Endothelial cell of umbilical vein (primary cell): ENCODE measurements around the gene SEC22A. TPM values are rescaled to one million over a fixed set of nuclear protein-coding genes. Genes with fewer than 3 reads are reported as not detected.

Experiments used
- BruUV-seq: library from RNA; stranded (reverse); fragments of 400-500 nt; replicated peaks from 2 replicates; lab custom pipeline; 2021; lab: Mats Ljungman, UMichigan
- CTCF ChIA-PET: fragments of 300-600, 350-600 bp; sonication (Branson Sonifier 250); formaldehyde crosslinking; loops from one replicate; lab custom pipeline; 2021; ENCODE audit warnings: antibody characterized with exemption, inconsistent platforms; lab: Charles Lee
- POLR2A ChIA-PET: fragments of 300-600, 350-600 bp; sonication (Branson Sonifier 250); formaldehyde crosslinking; loops from one replicate; lab custom pipeline; 2021; ENCODE audit warnings: antibody characterized with exemption, inconsistent platforms; lab: Charles Lee
- DNase-seq: peaks from one replicate; pipeline ENCODE4 v3.0.0-alpha.2; 2011; ENCODE audit warnings: low read depth, low spot score
- FAIRE-seq: peaks from 2 replicates; lab custom pipeline; 2011; peaks lifted over from hg19 to GRCh38; lab: Jason Lieb, UNC
- H2AFZ ChIP-seq: 2 replicates; pipeline ENCODE4 v1.6.0; 2012; ENCODE audit warnings: low read depth, low read length, control low read depth, inconsistent platforms
- H3K27ac ChIP-seq: 2 replicates; pipeline ENCODE4 v1.5.1; 2011; ENCODE audit warnings: low read depth, mild to moderate bottlenecking, control low read depth, low read length, moderate library complexity; ENCODE audit not compliant: insufficient read depth
- H3K27me3 ChIP-seq, 2 experiments: 2 replicates each; pipeline versions ENCODE4 v1.6.0 to v1.6.1; 2011; ENCODE audit warnings: low read length in 2 of 2, mixed read lengths in 1 of 2; ENCODE audit not compliant: control insufficient read depth in 2 of 2, insufficient read depth in 2 of 2
- H3K36me3 ChIP-seq, 2 experiments: 2 replicates in 1 of 2; 3 replicates in 1 of 2; pipeline ENCODE4 v1.5.1; 2011; ENCODE audit warnings: low read length in 2 of 2, mild to moderate bottlenecking in 1 of 2, moderate library complexity in 1 of 2; ENCODE audit not compliant: control insufficient read depth in 2 of 2, insufficient read depth in 2 of 2; ENCODE audit errors: extremely low read depth in 1 of 2
- H3K4me1 ChIP-seq: 3 replicates; pipeline ENCODE4 v1.5.1; 2011; ENCODE audit warnings: mild to moderate bottlenecking, low read length; ENCODE audit not compliant: control insufficient read depth, insufficient read depth; ENCODE audit errors: extremely low read depth
- H3K4me2 ChIP-seq: 2 replicates; pipeline ENCODE4 v1.6.1; 2011; ENCODE audit warnings: low read length, control low read depth, mixed read lengths; ENCODE audit not compliant: insufficient read depth
- H3K4me3 ChIP-seq, 3 experiments: fragments of 200-600 bp in 1 of 3; sonication (generic), shearing (Covaris generic) in 1 of 3; replicated peaks in 1 of 3; 2 replicates each; pipeline ENCODE4 v1.5.1; 2011 to 2016; ENCODE audit warnings: control low read depth in 3 of 3, low read length in 3 of 3, mild to moderate bottlenecking in 2 of 3, inconsistent platforms in 1 of 3, low read depth in 1 of 3, moderate library complexity in 1 of 3; ENCODE audit not compliant: insufficient read depth in 1 of 3
- H3K79me2 ChIP-seq: 2 replicates; pipeline ENCODE4 v1.6.0; 2012; ENCODE audit warnings: low read length, inconsistent platforms; ENCODE audit not compliant: control insufficient read depth, insufficient read depth
- H3K9ac ChIP-seq: replicated peaks from 2 replicates; pipeline ENCODE3; 2011; ENCODE audit warnings: low read length, control low read depth; ENCODE audit not compliant: insufficient read depth; ENCODE audit errors: extremely low read depth
- H3K9me1 ChIP-seq: replicated peaks from 3 replicates; pipeline ENCODE4 v1.6.0; 2011; ENCODE audit warnings: mild to moderate bottlenecking, low read length; ENCODE audit not compliant: control insufficient read depth, insufficient read depth; ENCODE audit errors: extremely low read depth
- H3K9me3 ChIP-seq: replicated peaks from 2 replicates; pipeline ENCODE4 v1.5.1; 2012; ENCODE audit warnings: low read length, inconsistent platforms; ENCODE audit not compliant: control insufficient read depth, insufficient read depth
- H4K20me1 ChIP-seq: replicated peaks from 2 replicates; pipeline ENCODE3; 2011; ENCODE audit warnings: mild to moderate bottlenecking, low read length; ENCODE audit not compliant: control insufficient read depth, insufficient read depth; ENCODE audit errors: extremely low read depth
- EZH2 ChIP-seq: IDR thresholded peaks from 2 replicates; pipeline ENCODE4 v1.6.1; 2012; ENCODE audit warnings: borderline replicate concordance, low read depth, mild to moderate bottlenecking, moderate library complexity, low read length, inconsistent platforms; ENCODE audit not compliant: severe bottlenecking
- FOS ChIP-seq: IDR thresholded peaks from 2 replicates; pipeline ENCODE4 v1.6.1; 2011; ENCODE audit warnings: mild to moderate bottlenecking, low read length, moderate library complexity, borderline replicate concordance; ENCODE audit not compliant: insufficient read depth
- GATA2 ChIP-seq: IDR thresholded peaks from 2 replicates; pipeline ENCODE4 v1.7.0; 2011; ENCODE audit warnings: low read depth, mild to moderate bottlenecking, moderate library complexity, mixed read lengths, low read length; ENCODE audit not compliant: insufficient read length, insufficient read depth
- JUN ChIP-seq: IDR thresholded peaks from 2 replicates; pipeline ENCODE4 v1.6.1; 2011; ENCODE audit warnings: borderline replicate concordance, low read depth; ENCODE audit not compliant: insufficient read length, insufficient read depth
- MYC ChIP-seq: IDR thresholded peaks from one replicate; pipeline ENCODE4 v1.6.1; 2011; ENCODE audit warnings: mild to moderate bottlenecking, low read depth, low read length
- POLR2A ChIP-seq: IDR thresholded peaks from 2 replicates; pipeline ENCODE4 v1.6.1; 2012; ENCODE audit warnings: low read depth, mild to moderate bottlenecking, control low read depth, low read length
- POLR2AphosphoS5 ChIP-seq: IDR thresholded peaks from 2 replicates; pipeline ENCODE4 v1.6.1; 2012; ENCODE audit warnings: low read depth, mild to moderate bottlenecking, control low read depth, low read length, moderate library complexity; ENCODE audit not compliant: insufficient read depth
- dilution Hi-C: fragments of 300-500 bp; cut with MboI; formaldehyde crosslinking; loops from one replicate; pipeline ENCODE4 v1.15.0; 2019; ENCODE audit warnings: low sequenced_read_pairs; ENCODE audit not compliant: extremely low pct_ligation_motif_present
- intact Hi-C: fragments of 100-400 bp; cut with micrococcal nuclease; formaldehyde crosslinking; loops from one replicate; pipeline ENCODE4 v1.10.0; 2022
- polyA plus RNA-seq, 4 experiments: library from polyadenylated mRNA; depleted of rRNA in 3 of 4; stranded (reverse) in 3 of 4; unstranded in 1 of 4; fragments of >200 nt; gene quantifications; 2 replicates each; pipeline versions ENCODE4 v1.2.1 to v1.2.3, GENCODE V29; 2011 to 2012; ENCODE audit warnings: missing spikeins in 1 of 4
- total RNA-seq: library from RNA; stranded (reverse); gene quantifications from 2 replicates; pipeline ENCODE4 v1.2.3, GENCODE V29; 2021
- TF ChIP-seq, protein P1 (sequence below): IDR thresholded peaks from 2 replicates; pipeline ENCODE4 v1.6.1; 2011; ENCODE audit not compliant: insufficient read depth, insufficient read length
- TF ChIP-seq, protein P2 (sequence below), 2 donors: IDR thresholded peaks; 1 replicate in 1 of 2; 2 replicates in 1 of 2; pipeline ENCODE4 v1.5.1; 2011; ENCODE audit warnings: low read length in 2 of 2, mild to moderate bottlenecking in 2 of 2, moderate library complexity in 2 of 2, control low read depth in 1 of 2, inconsistent platforms in 1 of 2, low read depth in 1 of 2; ENCODE audit not compliant: insufficient read depth in 1 of 2; ENCODE audit errors: extremely low read depth in 1 of 2

The SEC22A gene
- total and polyA plus RNA-seq, 2 donors (not counting 3 experiments of a cell fraction or from before 2014, with no cell fraction given): 20.1 to 26.8 TPM

- Histone ChIP-seq H3K4me2 (no peak overlapping the region), H3K9ac (no peak overlapping the region), H3K4me3 (no peak overlapping the region), H3K4me1 (no peaks in the 10 kb centered on the region), H2AFZ (no peak overlapping the region), H3K36me3 (no peaks in the 10 kb centered on the region), H4K20me1 (no peaks in the 10 kb centered on the region), H3K9me1 (no peaks in the 10 kb centered on the region), H3K9me3 (no peaks in the 10 kb centered on the region), H3K79me2 (no peaks in the 10 kb centered on the region), H3K27ac (no peak overlapping the region), H3K27me3 (no peaks in the 10 kb centered on the region)
- FAIRE-seq (no peak), DNase-seq (no peak)
- BruUV-seq: no TSS peak
- CTCF ChIA-PET: no interaction called here
- dilution Hi-C loops (no loop called here), intact Hi-C loops (no loop called here)
- POLR2A ChIA-PET: no interaction called here
- TF ChIP-seq POLR2A: no peak
- TF ChIP-seq EZH2: no peak
- TF ChIP-seq JUN: no peak
- TF ChIP-seq POLR2AphosphoS5: no peak
Measured at GRCh38 chr3:123283074-123283473, 81.3 kb downstream of the SEC22A start.

DNA sequence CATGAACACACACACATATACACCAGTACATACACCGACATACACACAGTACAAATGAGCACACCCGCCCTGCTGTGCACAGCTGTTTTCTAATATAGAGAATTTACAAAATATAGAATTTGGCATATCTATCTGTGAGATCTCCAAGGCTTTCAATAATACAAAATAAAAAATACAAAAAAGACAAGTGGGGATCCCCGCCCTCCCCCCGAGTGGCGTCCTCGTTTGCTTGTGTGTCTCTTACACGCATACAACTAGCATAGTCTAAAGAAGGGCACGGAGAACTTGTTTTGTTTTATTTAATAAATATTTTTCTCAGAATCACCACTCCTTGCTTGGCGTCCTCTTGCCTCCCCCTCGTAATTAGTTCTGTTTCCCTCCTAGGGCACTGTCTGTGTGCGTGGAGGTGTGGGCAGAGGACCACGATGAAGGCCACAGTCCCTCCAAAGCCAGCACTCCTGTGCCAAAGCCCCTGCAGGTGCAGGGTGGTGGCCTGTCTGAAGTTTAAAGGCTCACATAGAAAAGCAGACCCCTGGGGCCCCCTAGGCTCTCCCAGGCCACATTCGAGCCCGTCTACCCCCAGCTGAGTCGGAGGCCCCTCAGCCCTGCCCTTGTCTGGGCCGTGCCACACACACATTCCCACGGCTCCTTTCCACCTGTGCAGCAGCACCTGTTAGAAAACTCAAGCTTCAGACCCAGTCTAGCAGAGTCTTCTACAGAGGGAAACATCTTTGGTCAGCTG lies 82.1 kb downstream of the SEC22A start:
- POLR2A ChIA-PET: no interaction called here
- DNase-seq: no peak
- no peaks in the 10 kb centered on the region for H3K9me1 ChIP-seq
- no peaks in the 10 kb centered on the region for H3K4me1 ChIP-seq
- no peaks in the 10 kb centered on the region for H3K27me3 ChIP-seq
- H2AFZ ChIP-seq: no peak overlapping the region
- no peak for FAIRE-seq
- H3K9ac ChIP-seq: no peak overlapping the region
- no peak overlapping the region for H3K4me3 ChIP-seq
- no peak overlapping the region for H3K27ac ChIP-seq
- no peaks in the 10 kb centered on the region for H3K36me3 ChIP-seq
- no peak overlapping the region for H3K4me2 ChIP-seq
- CTCF ChIA-PET: interaction anchor here (4.4 kb wide), 1 partner anchor 276 kb away, joined by 24 read pairs; no protein-coding TSS in a partner anchor
- no peaks in the 10 kb centered on the region for H4K20me1 ChIP-seq
- intact Hi-C loops: no loop called here
- BruUV-seq: no TSS peak
- H3K79me2 ChIP-seq: no peaks in the 10 kb centered on the region
- dilution Hi-C loops: no loop called here
- no peaks in the 10 kb centered on the region for H3K9me3 ChIP-seq
- TF ChIP-seq FOS (no peak), JUN (no peak), POLR2AphosphoS5 (no peak), MYC (no peak), POLR2A (no peak), GATA2 (no peak)
- TF ChIP-seq, protein P1, sequence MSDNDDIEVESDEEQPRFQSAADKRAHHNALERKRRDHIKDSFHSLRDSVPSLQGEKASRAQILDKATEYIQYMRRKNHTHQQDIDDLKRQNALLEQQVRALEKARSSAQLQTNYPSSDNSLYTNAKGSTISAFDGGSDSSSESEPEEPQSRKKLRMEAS: no peak
- TF ChIP-seq, protein P2, sequence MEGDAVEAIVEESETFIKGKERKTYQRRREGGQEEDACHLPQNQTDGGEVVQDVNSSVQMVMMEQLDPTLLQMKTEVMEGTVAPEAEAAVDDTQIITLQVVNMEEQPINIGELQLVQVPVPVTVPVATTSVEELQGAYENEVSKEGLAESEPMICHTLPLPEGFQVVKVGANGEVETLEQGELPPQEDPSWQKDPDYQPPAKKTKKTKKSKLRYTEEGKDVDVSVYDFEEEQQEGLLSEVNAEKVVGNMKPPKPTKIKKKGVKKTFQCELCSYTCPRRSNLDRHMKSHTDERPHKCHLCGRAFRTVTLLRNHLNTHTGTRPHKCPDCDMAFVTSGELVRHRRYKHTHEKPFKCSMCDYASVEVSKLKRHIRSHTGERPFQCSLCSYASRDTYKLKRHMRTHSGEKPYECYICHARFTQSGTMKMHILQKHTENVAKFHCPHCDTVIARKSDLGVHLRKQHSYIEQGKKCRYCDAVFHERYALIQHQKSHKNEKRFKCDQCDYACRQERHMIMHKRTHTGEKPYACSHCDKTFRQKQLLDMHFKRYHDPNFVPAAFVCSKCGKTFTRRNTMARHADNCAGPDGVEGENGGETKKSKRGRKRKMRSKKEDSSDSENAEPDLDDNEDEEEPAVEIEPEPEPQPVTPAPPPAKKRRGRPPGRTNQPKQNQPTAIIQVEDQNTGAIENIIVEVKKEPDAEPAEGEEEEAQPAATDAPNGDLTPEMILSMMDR (IDR thresholded peaks at IDR 0.05; ENCODE audit: extremely low read depth in 1 of 2, insufficient read depth in 1 of 2, low read depth in 1 of 2, low read length in 2 of 2): no peak
